Measurements from ENCODE around the gene COLGALT1. TPM values are rescaled to one million over a fixed set of nuclear protein-coding genes. Genes with fewer than 3 reads are reported as not detected.
A peak's percentile ranks its signal among the peaks of the same experiment; 100 is the strongest.

Gene COLGALT1
- total and polyA plus RNA-seq, 9 of the 15 experiments (the other 6 are each of a cell fraction or from before 2014, with no cell fraction given), result 4.9 to 119 (median 82.6) TPM

GRCh38 chr19:17556995-17557394 is 1.5 kb downstream of the COLGALT1 start:
- Histone ChIP-seq H3K4me3 (peak overlapping the region; percentile 74; the same call in 1 of the 2 replicates), H3K9me3 (replicated peaks; ENCODE audit: control insufficient read depth, insufficient read depth, low read depth, low read length) (no peaks in the 10 kb centered on the region), H3K79me2 (ENCODE audit: control insufficient read depth, insufficient read depth, low read length) (peaks cover 33% of the 10 kb centered on the region), H2AFZ (ENCODE audit: low read depth, low read length) (no peak overlapping the region), H3K9me1 (ENCODE audit: control insufficient read depth, insufficient read depth, low read length) (no peaks in the 10 kb centered on the region), H3K4me1 (replicated peaks in 1 of 2; ENCODE audit: control insufficient read depth in 2 of 2, insufficient read depth in 2 of 2, low read length in 2 of 2) (peaks cover 10 to 38% of the 10 kb centered on the region in 2 experiments; a peak in 4 of 5 replicates), H3K27ac (ENCODE audit: extremely low read depth, low read depth, low read length) (no peak overlapping the region), H3K9ac (ENCODE audit: insufficient read depth in 1 of 2, low read depth in 2 of 2, low read length in 2 of 2) (peak overlapping the region in 1 of 2 experiments; percentile 86; a peak in 1 of 4 replicates), H4K20me1 (replicated peaks; ENCODE audit: control insufficient read depth, insufficient read depth, low read length) (no peaks in the 10 kb centered on the region), H3K36me3 (ENCODE audit: control insufficient read depth, insufficient read depth, low read length) (peaks cover 42% of the 10 kb centered on the region), H3K4me2 (ENCODE audit: insufficient read depth, low read length) (peak overlapping the region; percentile 88; the same call in 1 of the 2 replicates), H3K27me3 (ENCODE audit: control insufficient read depth in 2 of 2, insufficient read depth in 2 of 2, low read length in 2 of 2) (no peaks in the 10 kb centered on the region)
- ChIA-PET POLR2A (interaction anchor here (0.6 to 2.4 kb wide), 5 partner anchors 17 to 54 kb away, joined by 3 to 8 read pairs (median 3); no protein-coding TSS in a partner anchor), CTCF (ENCODE audit: low intra/inter-chr PET ratio) (no interaction called here)
- intact Hi-C loops (cut with micrococcal nuclease) (no loop called here), in situ Hi-C loops (cut with MboI) (no loop called here)
- no peak for FAIRE-seq
- BruUV-seq (replicated peaks), result TSS peak; percentile 80
- WGBS (ENCODE audit: insufficient coverage, low coverage, missing lambda C conversion rate), result 76% methylated on average over 6 of the region's 7 CpGs
- DNase-seq (ENCODE audit: extremely low read depth in 1 of 4, low spot score in 3 of 4), result no peak
- TF ChIP-seq KDM1A (IDR thresholded peaks at IDR 0.05) (0 out of 4 replicates have a peak, but pooled peaks of 1 of the 2 experiments have one; percentile 8), ZBTB49 (CRISPR knock-in tag; IDR thresholded peaks at IDR 0.05; ENCODE audit: borderline replicate concordance) (no peak), ZNF3 (CRISPR knock-in tag; IDR thresholded peaks at IDR 0.05) (0 out of 2 replicates have a peak, but pooled peaks have one; percentile 61)
- ATAC-seq, result no peak

All from K562 (cell line).